Measurements from ENCODE around the gene ZC3H4.

GRCh38 chr19:47068246-47068645, 45.3 kb downstream of the ZC3H4 start:
- TF ChIP-seq CTCF (conservative IDR thresholded peaks at IDR 0.05; ENCODE audit: low read length) (no peak), EZH2phosphoT487 (IDR thresholded peaks at IDR 0.05; ENCODE audit: borderline replicate concordance) (no peak)

Measured in Loucy (cell line).